ENCODE measurements around the gene JPT2. TPM values are rescaled to one million over a fixed set of nuclear protein-coding genes. Genes with fewer than 3 reads are reported as not detected.
"Not testable (repeated sequence)": the region's sequence is repeated elsewhere in the genome, so short reads cannot be mapped to it uniquely, and the experiment has no call there.

Gene JPT2
- polyA plus RNA-seq, 10 donors, result 31.0 to 53.6 (median 40.0) TPM

- DNase-seq, result no peak
Measured at GRCh38 chr16:1731073-1731472, 53.0 kb downstream of the JPT2 start.

- DNase-seq, result no peak
Measured at GRCh38 chr16:1731603-1732002, 53.5 kb downstream of the JPT2 start.

- DNase-seq, result no peak
Measured at GRCh38 chr16:1732071-1732470, 54.0 kb downstream of the JPT2 start.

- DNase-seq, result not testable (repeated sequence)
Measured at GRCh38 chr16:1732551-1732987, 54.5 kb downstream of the JPT2 start.

GRCh38 chr16:1734123-1734522 is 56.0 kb downstream of the JPT2 start:
- no peak for DNase-seq

- no peak for DNase-seq
Measured at GRCh38 chr16:1734816-1735215, 56.7 kb downstream of the JPT2 start.

GRCh38 chr16:1740234-1740633 is 62.2 kb downstream of the JPT2 start:
- DNase-seq, result no peak

- no peak for DNase-seq
Measured at GRCh38 chr16:1740781-1741490, 62.9 kb downstream of the JPT2 start.

GRCh38 chr16:1741553-1742165 is 63.6 kb downstream of the JPT2 start:
- no peak for DNase-seq

- DNase-seq, result no peak
Measured at GRCh38 chr16:1743376-1744337, 65.6 kb downstream of the JPT2 start.

GRCh38 chr16:1744338-1744840 is 66.3 kb downstream of the JPT2 start:
- DNase-seq, result no peak

- peak in 1 of 3 donors; percentile 28 for DNase-seq
Measured at GRCh38 chr16:1745181-1745899, 67.3 kb downstream of the JPT2 start.

GRCh38 chr16:1745900-1746692 is 68.0 kb downstream of the JPT2 start:
- no peak for DNase-seq

GRCh38 chr16:1746693-1747195 is 68.7 kb downstream of the JPT2 start:
- DNase-seq, result no peak

GRCh38 chr16:1747934-1748333 is 69.9 kb downstream of the JPT2 start:
- DNase-seq, result no peak

GRCh38 chr16:1749152-1750117 is 71.4 kb downstream of the JPT2 start:
- DNase-seq, result no peak

Measured in muscle of back (tissue), 11 donors.